GM19395 (cell line): ENCODE measurements around the gene CD59.
"Not testable (repeated sequence)": the region's sequence is repeated elsewhere in the genome, so short reads cannot be mapped to it uniquely, and the experiment has no call there.

Source experiments
- ATAC-seq: cut with Tn5 transposase; IDR thresholded peaks from one replicate; pipeline ENCODE4 v1.9.1; 2021; ENCODE audit warnings: mild to moderate bottlenecking, moderate library complexity; ENCODE audit not compliant: unreplicated experiment

The CD59 gene

DNA sequence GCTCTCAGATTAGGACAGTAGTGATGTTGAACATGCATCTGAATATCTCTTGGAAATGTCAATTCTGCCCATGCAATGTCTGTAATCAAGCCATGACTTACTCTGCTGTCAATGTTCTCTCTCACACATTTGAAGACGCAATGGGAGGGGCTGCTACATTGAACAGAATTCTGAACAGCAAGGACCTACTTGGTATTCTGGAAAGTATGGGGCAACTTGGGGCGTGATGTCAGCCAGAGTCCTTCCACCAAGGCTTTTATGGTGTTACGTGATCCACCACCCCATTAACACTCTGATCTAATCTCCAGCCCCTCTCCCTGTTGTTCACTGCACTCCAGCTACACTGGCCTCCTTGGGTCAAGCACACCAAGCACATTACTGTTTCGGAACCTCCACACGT, 7.1 kb upstream of the CD59 start:
- ATAC-seq, result no peak

DNA sequence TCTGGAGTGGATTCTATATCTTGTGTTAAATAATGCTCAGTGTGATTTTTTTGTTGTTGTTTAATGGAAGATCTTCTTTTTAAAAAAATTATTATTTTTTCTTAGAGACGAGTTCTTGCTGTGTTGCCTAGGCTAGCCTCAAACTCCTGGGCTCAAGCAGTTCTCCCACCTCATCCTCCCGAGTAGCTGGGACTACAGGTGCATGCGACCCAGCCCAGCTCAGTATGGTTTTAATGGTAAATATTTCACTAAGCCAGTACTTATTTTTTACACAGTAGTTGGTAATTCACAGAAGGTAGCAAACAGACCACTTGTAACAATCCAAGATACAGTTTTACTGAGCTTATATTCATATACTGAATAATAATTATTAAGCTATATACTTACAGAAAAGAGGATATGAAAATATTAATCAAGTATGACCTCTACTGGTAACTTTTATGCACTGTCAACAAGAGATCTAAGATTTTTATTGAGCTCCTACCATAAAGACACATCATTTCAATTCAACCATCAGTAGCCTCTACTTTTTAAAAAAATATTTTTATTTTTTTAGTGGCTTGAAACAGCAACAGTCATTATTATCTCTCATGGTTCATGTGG, 6.1 kb upstream of the CD59 start:
- no peak for ATAC-seq

DNA sequence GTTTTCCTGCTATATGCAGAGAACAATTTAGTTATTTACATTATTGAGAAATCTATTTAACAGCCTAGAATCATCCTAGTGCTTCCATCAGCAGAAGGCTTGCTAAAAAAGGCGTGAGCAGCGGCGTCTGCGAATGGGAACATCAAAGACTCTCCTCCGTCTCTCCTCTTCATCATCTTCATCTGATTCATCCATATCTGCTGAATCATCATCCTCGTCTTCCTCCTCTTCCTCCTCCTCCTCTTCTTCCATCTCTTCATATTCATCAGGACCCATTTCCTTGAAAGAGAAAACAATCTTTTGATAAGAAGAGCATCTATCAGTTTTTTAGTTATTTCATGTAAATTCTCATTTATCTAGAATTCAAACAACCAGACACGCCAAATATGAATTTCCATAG, 5.6 kb upstream of the CD59 start:
- ATAC-seq, result no peak

- no peak for ATAC-seq
Observed at GRCh38 chr11:33737362-33737821, 1.2 kb upstream of the CD59 start.

GRCh38 chr11:33735271-33736147, 714 bp downstream of the CD59 start:
- peak; percentile 53 for ATAC-seq

DNA sequence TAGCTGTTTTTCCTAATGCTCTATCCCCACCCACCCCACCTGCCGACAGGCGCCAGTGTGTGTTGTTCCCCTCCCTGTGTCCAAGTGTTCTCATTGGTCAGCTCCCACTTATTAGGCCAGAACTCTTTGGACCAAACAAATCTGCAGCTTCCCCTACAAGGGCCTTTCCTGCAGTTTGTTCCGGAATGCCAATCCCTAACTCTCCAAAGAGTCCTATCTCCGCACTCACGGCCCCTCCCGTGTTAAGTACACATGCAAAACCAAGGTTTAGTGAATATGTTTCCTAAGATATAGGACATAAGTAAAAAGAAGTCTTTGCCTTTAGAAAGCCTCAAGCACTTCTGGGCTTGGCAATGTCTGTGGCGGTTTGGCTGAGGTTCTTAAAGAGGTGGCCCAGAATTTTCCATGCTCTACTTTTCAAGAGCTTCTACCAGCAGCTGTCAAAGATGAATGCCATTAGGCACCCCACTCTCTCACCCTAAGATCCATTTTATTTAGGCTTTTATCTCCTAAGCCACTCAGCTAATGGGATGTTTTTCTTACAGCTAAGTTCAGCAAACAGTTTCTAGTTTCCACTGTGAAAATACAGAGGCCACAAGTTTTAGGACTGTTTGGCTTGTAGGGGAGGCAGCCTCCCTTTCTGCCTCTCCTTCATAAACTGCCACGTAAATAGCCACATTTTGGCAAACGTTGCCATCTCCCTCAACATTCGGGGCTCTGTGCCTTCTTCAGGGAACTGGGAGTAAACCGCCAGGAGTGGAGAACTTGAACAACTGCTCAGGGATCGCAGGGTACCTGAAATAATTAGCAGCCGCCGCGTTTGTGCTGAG, 1.6 kb downstream of the CD59 start:
- ATAC-seq, result no peak

- no peak for ATAC-seq
Observed at GRCh38 chr11:33733980-33734379, 2.2 kb downstream of the CD59 start.

- peak; percentile 32 for ATAC-seq
Observed at GRCh38 chr11:33731723-33732531, 4.3 kb downstream of the CD59 start.

DNA sequence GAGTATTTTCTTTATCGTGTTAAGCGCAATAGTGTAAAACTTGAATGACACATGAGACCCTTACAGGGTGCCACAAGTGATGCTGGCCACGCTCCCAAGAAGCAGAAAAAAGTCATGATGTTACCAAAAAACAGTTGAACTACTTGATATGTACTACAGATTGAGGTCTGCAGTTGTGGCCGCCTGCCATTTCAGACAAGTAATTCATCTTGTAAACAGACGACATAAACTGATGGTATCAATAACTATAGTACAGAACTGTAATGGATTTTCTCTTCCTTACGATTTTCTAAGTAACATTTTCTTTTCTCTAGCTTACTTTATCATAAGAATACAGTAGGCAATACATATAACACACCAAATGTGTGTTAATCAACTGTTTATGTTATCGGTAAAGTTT, 5.5 kb downstream of the CD59 start:
- ATAC-seq, result no peak

DNA sequence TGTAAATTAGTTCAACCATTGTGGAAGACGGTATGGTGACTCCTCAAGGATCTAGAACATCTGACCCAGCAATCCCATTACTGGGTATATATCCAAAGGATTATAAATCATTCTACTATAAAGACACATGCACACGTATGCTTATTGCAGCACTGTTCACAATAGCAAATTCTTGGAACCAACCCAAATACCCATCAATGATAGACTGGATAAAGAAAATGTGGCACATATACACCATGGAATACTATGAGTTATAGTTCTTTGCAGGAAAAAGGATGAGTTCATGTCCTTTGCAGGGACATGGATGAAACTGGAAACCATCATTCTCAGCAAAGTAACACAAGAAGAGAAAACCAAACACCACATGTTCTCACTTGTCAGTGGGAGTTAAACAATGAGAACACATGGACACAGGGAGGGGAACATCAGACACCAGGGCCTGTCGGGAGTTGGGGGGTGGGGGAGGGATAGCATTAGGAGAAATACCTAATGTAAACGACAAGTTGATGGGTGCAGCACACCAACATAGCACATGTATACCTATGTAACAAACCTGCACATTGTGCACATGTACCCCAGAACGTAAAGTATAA, 7.1 kb downstream of the CD59 start:
- not testable (repeated sequence) for ATAC-seq

DNA sequence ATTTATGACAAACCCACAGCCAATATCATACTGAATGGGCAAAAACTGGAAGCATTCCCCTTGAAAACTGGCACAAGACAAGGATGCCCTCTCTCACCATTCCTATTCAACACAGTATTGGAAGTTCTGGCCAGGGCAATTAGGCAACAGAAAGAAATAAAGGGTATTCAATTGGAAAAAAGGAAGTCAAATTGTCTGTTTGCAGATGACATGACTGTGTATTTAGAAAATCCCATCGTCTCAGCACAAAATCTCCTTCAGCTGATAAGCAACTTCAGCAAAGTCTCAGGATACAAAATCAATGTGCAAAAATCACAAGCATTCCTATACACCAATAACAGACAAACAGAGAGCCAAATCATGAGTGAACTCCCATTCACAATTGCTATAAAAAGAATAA, 8.7 kb downstream of the CD59 start:
- ATAC-seq, result not testable (repeated sequence)

- no peak for ATAC-seq
Observed at GRCh38 chr11:33725496-33725895, 10.7 kb downstream of the CD59 start.

DNA sequence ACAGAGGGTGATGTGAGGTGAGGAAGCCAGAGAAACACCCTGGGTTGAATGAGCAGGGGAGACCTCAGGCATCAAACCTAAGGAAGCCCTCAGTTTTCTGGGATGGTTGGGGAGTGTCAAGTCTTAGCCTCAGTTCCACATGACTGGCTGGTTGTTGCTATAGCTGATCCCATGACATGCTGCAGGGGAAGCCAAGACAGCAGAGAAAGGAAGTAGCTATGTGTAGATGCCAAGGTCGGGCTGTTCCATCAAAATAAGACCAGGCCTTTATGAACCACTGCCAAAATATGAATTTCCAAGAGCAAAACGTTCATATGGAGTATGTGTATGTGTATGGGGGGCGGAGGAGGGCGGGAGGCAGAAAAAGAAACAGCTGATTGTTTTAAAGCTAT, 11.6 kb downstream of the CD59 start:
- ATAC-seq, result no peak

DNA sequence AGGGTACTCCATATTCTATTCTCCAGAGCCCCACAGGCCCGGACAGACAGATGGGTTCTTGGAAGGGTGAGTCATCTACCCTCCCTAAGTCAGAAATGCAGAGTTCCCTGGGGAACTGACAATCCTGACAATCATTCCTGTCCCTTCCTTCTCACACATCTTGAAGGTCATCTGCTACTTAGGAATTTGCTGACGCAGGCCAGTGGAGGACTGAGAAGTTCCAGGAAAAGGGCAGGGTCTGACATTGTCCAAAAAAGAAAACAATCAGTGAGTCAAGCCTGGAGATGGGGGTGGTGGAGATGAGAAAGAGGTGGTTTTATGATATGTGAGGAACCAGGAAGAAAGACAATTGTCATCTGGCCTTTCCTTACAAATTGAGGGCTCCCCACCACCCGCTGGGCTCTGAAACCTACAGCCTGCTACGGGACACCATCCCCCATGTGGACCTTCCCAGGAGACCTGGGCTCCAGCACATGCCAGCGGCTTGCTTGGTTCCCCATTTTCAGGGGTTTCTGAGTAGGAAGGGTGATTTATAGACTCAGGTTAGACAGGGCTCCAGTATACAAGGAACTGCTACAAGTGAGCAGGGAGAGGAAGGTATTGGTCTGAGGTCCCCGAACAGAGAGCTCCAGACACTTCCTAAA, 12.9 kb downstream of the CD59 start:
- peak; percentile 16 for ATAC-seq

DNA sequence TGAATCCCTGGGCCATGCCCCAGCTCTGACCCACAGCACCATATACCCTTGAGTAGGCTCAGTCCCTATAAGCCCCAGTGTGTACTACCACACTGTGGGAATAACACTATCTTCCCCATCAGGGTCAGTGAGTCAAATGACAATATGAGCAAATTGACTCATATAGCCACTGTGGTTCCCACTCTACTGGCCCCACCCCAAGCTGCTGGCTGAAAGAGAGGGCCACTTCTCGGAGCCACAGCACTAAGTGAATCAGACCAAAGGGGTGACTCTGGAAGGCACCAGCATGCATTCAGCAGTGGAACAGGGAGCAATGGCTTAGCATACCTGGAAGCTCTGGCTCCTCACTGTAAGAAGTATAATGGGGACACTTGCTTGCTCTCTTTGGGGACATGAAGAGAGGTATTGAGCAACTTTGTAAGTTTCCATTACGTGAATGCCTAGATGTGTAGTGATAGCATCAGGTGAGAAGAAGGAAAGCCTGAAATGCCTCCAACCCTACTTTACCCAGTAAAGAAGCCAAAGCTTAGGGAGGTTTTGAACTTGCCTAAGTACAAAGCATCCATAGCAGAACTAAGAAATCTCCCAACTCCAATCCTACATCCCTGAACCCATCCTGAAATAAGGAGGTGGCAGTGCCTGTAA, 13.5 kb downstream of the CD59 start:
- ATAC-seq, result peak; percentile 80

DNA sequence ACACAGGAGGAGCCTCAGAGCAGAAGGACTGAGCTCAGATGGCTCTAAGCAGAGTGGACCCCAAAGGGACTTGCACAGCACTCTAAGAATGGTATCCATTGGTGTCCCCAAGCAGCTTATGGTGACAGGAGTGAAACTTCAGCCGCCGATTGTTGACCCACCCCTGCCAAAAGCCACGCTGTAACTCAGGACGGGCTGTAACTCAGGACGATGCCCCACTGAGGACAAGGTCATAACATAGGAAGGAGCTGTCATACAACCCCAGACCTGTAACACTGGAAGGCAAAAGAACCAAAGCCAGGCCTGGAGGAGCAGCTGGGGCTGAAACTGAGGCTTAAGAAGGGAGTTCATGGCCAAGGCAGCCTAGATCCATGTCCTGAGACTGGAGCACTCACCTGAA, 14.2 kb downstream of the CD59 start:
- ATAC-seq, result no peak

GRCh38 chr11:33721426-33721825, 14.8 kb downstream of the CD59 start:
- no peak for ATAC-seq

- ATAC-seq, result no peak
Observed at GRCh38 chr11:33719587-33719986, 16.6 kb downstream of the CD59 start.

GRCh38 chr11:33718440-33718839, 17.8 kb downstream of the CD59 start:
- no peak for ATAC-seq
